HG03097 (cell line): Measurements from ENCODE around the gene PCLO.
"Not testable (repeated sequence)": the region's sequence is repeated elsewhere in the genome, so short reads cannot be mapped to it uniquely, and the experiment has no call there.

Experiments used
- ATAC-seq: cut with Tn5 transposase; IDR thresholded peaks from one replicate; pipeline ENCODE4 v1.9.1; 2021; ENCODE audit not compliant: unreplicated experiment, low FRiP score

Gene PCLO

GRCh38 chr7:83058667-83059066 lies 104.0 kb downstream of the PCLO start:
- ATAC-seq: no peak

GRCh38 chr7:83055197-83055596 lies 107.5 kb downstream of the PCLO start:
- no peak for ATAC-seq

GRCh38 chr7:83054472-83054871 lies 108.2 kb downstream of the PCLO start:
- ATAC-seq: no peak

GRCh38 chr7:83053965-83054364 lies 108.7 kb downstream of the PCLO start:
- no peak for ATAC-seq

GRCh38 chr7:83040484-83040883 lies 122.2 kb downstream of the PCLO start:
- no peak for ATAC-seq

GRCh38 chr7:83038787-83039186 lies 123.9 kb downstream of the PCLO start:
- ATAC-seq: no peak

- ATAC-seq: no peak
Measured at GRCh38 chr7:83036721-83037380, 125.8 kb downstream of the PCLO start.

GRCh38 chr7:83036130-83036529 lies 126.6 kb downstream of the PCLO start:
- no peak for ATAC-seq

- no peak for ATAC-seq
Measured at GRCh38 chr7:83032195-83032594, 130.5 kb downstream of the PCLO start.

GRCh38 chr7:83023817-83024665 lies 138.6 kb downstream of the PCLO start:
- ATAC-seq: not testable (repeated sequence)

- ATAC-seq: no peak
Measured at GRCh38 chr7:83021032-83021431, 141.7 kb downstream of the PCLO start.

GRCh38 chr7:83020161-83020560 lies 142.5 kb downstream of the PCLO start:
- no peak for ATAC-seq

- no peak for ATAC-seq
Measured at GRCh38 chr7:83015916-83016315, 146.8 kb downstream of the PCLO start.

- ATAC-seq: no peak
Measured at GRCh38 chr7:83014546-83014945, 148.1 kb downstream of the PCLO start.

GRCh38 chr7:83011954-83012353 lies 150.7 kb downstream of the PCLO start:
- no peak for ATAC-seq

- ATAC-seq: no peak
Measured at GRCh38 chr7:83005410-83005809, 157.3 kb downstream of the PCLO start.

- no peak for ATAC-seq
Measured at GRCh38 chr7:83001362-83002040, 161.2 kb downstream of the PCLO start.

- no peak for ATAC-seq
Measured at GRCh38 chr7:82998436-82998835, 164.2 kb downstream of the PCLO start.

- no peak for ATAC-seq
Measured at GRCh38 chr7:82985144-82985802, 177.4 kb downstream of the PCLO start.

- no peak for ATAC-seq
Measured at GRCh38 chr7:82980130-82980788, 182.4 kb downstream of the PCLO start.
